SIG-M5 (cell line): Measurements from ENCODE around the gene IL2RA.
"Not testable (repeated sequence)": the region's sequence is repeated elsewhere in the genome, so short reads cannot be mapped to it uniquely, and the experiment has no call there.

Experiments
- DNase-seq: peaks from one replicate; lab custom pipeline; 2025; lab: John Stamatoyannopoulos, UW

The IL2RA gene

GRCh38 chr10:6082496-6083395 is 20.6 kb upstream of the IL2RA start:
- no peak for DNase-seq

- no peak for DNase-seq
Measured at GRCh38 chr10:6080417-6080973, 18.3 kb upstream of the IL2RA start.

GRCh38 chr10:6079044-6079443 is 16.9 kb upstream of the IL2RA start:
- no peak for DNase-seq

- DNase-seq = no peak
Measured at GRCh38 chr10:6077071-6077675, 15.0 kb upstream of the IL2RA start.

- no peak for DNase-seq
Measured at GRCh38 chr10:6074489-6075301, 12.5 kb upstream of the IL2RA start.

GRCh38 chr10:6072215-6072934 is 10.2 kb upstream of the IL2RA start:
- no peak for DNase-seq

GRCh38 chr10:6071181-6072175 is 9.3 kb upstream of the IL2RA start:
- DNase-seq = no peak

- DNase-seq = no peak
Measured at GRCh38 chr10:6070660-6071059, 8.5 kb upstream of the IL2RA start.

- no peak for DNase-seq
Measured at GRCh38 chr10:6069081-6069931, 7.1 kb upstream of the IL2RA start.

GRCh38 chr10:6068422-6068821 is 6.3 kb upstream of the IL2RA start:
- no peak for DNase-seq

- no peak for DNase-seq
Measured at GRCh38 chr10:6068006-6068405, 5.8 kb upstream of the IL2RA start.

- DNase-seq = no peak
Measured at GRCh38 chr10:6067457-6067856, 5.3 kb upstream of the IL2RA start.

GRCh38 chr10:6065835-6066234 is 3.7 kb upstream of the IL2RA start:
- no peak for DNase-seq

GRCh38 chr10:6065406-6065805 is 3.2 kb upstream of the IL2RA start:
- no peak for DNase-seq

GRCh38 chr10:6064726-6065125 is 2.6 kb upstream of the IL2RA start:
- DNase-seq = not testable (repeated sequence)

GRCh38 chr10:6064119-6064518 is 2.0 kb upstream of the IL2RA start:
- no peak for DNase-seq

GRCh38 chr10:6061056-6061455 is 1.1 kb downstream of the IL2RA start:
- no peak for DNase-seq

- no peak for DNase-seq
Measured at GRCh38 chr10:6059506-6059905, 2.7 kb downstream of the IL2RA start.

- DNase-seq = no peak
Measured at GRCh38 chr10:6058682-6059475, 3.3 kb downstream of the IL2RA start.
